WTC11 (cell line): Measurements from ENCODE around the gene HPCAL1. TPM values are rescaled to one million over a fixed set of nuclear protein-coding genes. Genes with fewer than 3 reads are reported as not detected.

Source experiments
- ATAC-seq: fragments of 200-7000 bp; cut with Tn5 transposase; 2 replicates; pipeline ENCODE4 v1.10.0; 2021; ENCODE audit warnings: mild to moderate bottlenecking, moderate library complexity
- CTCF ChIA-PET: fragments of 300-600 bp; sonication (Branson Sonifier 250); formaldehyde crosslinking; loops from one replicate; lab custom pipeline; 2021; ENCODE audit warnings: antibody characterized with exemption; lab: Charles Lee
- POLR2A ChIA-PET: fragments of 350-600 bp; sonication (Branson Sonifier 250); formaldehyde crosslinking; loops from one replicate; lab custom pipeline; 2021; ENCODE audit warnings: antibody characterized with exemption; lab: Charles Lee
- DNase-seq: peaks from one replicate; pipeline ENCODE4 v3.0.0; 2021; ENCODE audit warnings: low spot score
- H3K27ac Mint-ChIP-seq: 2 replicates; pipeline ENCODE4 v1.8.0; 2021; ENCODE audit warnings: mixed read lengths
- H3K27me3 Mint-ChIP-seq: 2 replicates; pipeline ENCODE4 v1.8.0; 2021; ENCODE audit warnings: low read depth, mild to moderate bottlenecking, moderate library complexity, mixed read lengths
- H3K36me3 Mint-ChIP-seq: 2 replicates; pipeline ENCODE4 v1.8.0; 2021; ENCODE audit warnings: mixed read lengths
- H3K4me1 Mint-ChIP-seq: 2 replicates; pipeline ENCODE4 v1.8.0; 2022; ENCODE audit warnings: mixed read lengths
- H3K4me3 Mint-ChIP-seq: 2 replicates; pipeline ENCODE4 v1.8.0; 2021; ENCODE audit warnings: mild to moderate bottlenecking, moderate library complexity, mixed read lengths
- H3K9me3 Mint-ChIP-seq: 2 replicates; pipeline ENCODE4 v1.8.0; 2021; ENCODE audit warnings: mixed read lengths
- ATF3 ChIP-seq: sonication (generic); formaldehyde crosslinking; conservative IDR thresholded peaks from 2 replicates; pipeline ENCODE4 v1.8.1; 2022; ENCODE audit warnings: mild to moderate bottlenecking, missing genetic modification reagents
- ATF6 ChIP-seq: sonication (generic); formaldehyde crosslinking; IDR thresholded peaks from 2 replicates; pipeline ENCODE4 v1.8.1; 2023; ENCODE audit warnings: mild to moderate bottlenecking, missing genetic modification reagents
- CDX4 ChIP-seq: fragments of 250-450 bp; sonication (Bioruptor Pico); IDR thresholded peaks from 2 replicates; pipeline ENCODE4 v1.9.0; 2021; ENCODE audit warnings: moderate library complexity, mild to moderate bottlenecking, inconsistent platforms, borderline replicate concordance
- E2F1 ChIP-seq: sonication (generic); formaldehyde crosslinking; IDR thresholded peaks from 2 replicates; pipeline ENCODE4 v1.8.0; 2022; ENCODE audit warnings: mild to moderate bottlenecking, missing genetic modification reagents
- E2F4 ChIP-seq: sonication (generic); formaldehyde crosslinking; IDR thresholded peaks from 2 replicates; pipeline ENCODE4 v1.8.1; 2022; ENCODE audit warnings: low read depth, mild to moderate bottlenecking, moderate library complexity, missing genetic modification reagents, borderline replicate concordance
- ELF4 ChIP-seq: sonication (generic); formaldehyde crosslinking; IDR thresholded peaks from 2 replicates; pipeline ENCODE4 v1.8.1; 2022; ENCODE audit warnings: low read depth, mild to moderate bottlenecking, moderate library complexity, missing genetic modification reagents
- EMX1 ChIP-seq: fragments of 250-450 bp; sonication (Bioruptor Pico); IDR thresholded peaks from 2 replicates; pipeline ENCODE4 v1.8.0; 2021; ENCODE audit warnings: mild to moderate bottlenecking
- ETV6 ChIP-seq: sonication (generic); formaldehyde crosslinking; IDR thresholded peaks from 2 replicates; pipeline ENCODE4 v1.8.1; 2022; ENCODE audit warnings: mild to moderate bottlenecking, missing genetic modification reagents
- FOXK1 ChIP-seq: sonication (generic); formaldehyde crosslinking; IDR thresholded peaks from 2 replicates; pipeline ENCODE4 v1.8.0; 2022; ENCODE audit warnings: mild to moderate bottlenecking, moderate library complexity, missing genetic modification reagents
- FOXP1 ChIP-seq: sonication (generic); formaldehyde crosslinking; IDR thresholded peaks from 2 replicates; pipeline ENCODE4 v1.8.0; 2022; ENCODE audit warnings: missing genetic modification reagents, mild to moderate bottlenecking, moderate library complexity, borderline replicate concordance
- JAZF1 ChIP-seq: fragments of 250-450 bp; sonication (Bioruptor Pico); IDR thresholded peaks from 2 replicates; pipeline ENCODE4 v1.9.0; 2021; ENCODE audit warnings: moderate library complexity, mild to moderate bottlenecking, inconsistent platforms
- NR1H2 ChIP-seq: sonication (generic); formaldehyde crosslinking; IDR thresholded peaks from 2 replicates; pipeline ENCODE4 v1.9.0; 2021; ENCODE audit warnings: mild to moderate bottlenecking, moderate library complexity, missing genetic modification reagents
- NR2C2 ChIP-seq: sonication (generic); formaldehyde crosslinking; IDR thresholded peaks from 2 replicates; pipeline ENCODE4 v1.8.0; 2022; ENCODE audit warnings: mild to moderate bottlenecking, missing genetic modification reagents
- PRDM15 ChIP-seq: sonication (generic); formaldehyde crosslinking; IDR thresholded peaks from 2 replicates; pipeline ENCODE4 v1.8.0; 2022; ENCODE audit warnings: missing genetic modification reagents
- STAT6 ChIP-seq: sonication (generic); formaldehyde crosslinking; conservative IDR thresholded peaks from 2 replicates; pipeline ENCODE4 v1.8.1; 2023; ENCODE audit warnings: mild to moderate bottlenecking, low read depth, missing genetic modification reagents, moderate library complexity
- TEAD1 ChIP-seq: sonication (generic); formaldehyde crosslinking; IDR thresholded peaks from 2 replicates; pipeline ENCODE4 v1.8.0; 2022; ENCODE audit warnings: mild to moderate bottlenecking, missing genetic modification reagents
- ZBTB43 ChIP-seq: sonication (generic); formaldehyde crosslinking; IDR thresholded peaks from 2 replicates; pipeline ENCODE4 v1.8.1; 2023; ENCODE audit warnings: mild to moderate bottlenecking, missing genetic modification reagents
- ZNF281 ChIP-seq: sonication (generic); formaldehyde crosslinking; IDR thresholded peaks from 2 replicates; pipeline ENCODE4 v1.8.0; 2023; ENCODE audit warnings: mild to moderate bottlenecking, missing genetic modification reagents
- total RNA-seq: library from RNA; stranded (reverse); gene quantifications from 3 replicates; pipeline ENCODE4 v1.2.3, GENCODE V29; 2021

The HPCAL1 gene
- total RNA-seq, 1 experiment from 2014 or later, result 11.8 TPM

GRCh38 chr2:10397297-10397875 is 94.7 kb downstream of the HPCAL1 start:
- TF ChIP-seq FOXP1 (CRISPR knock-in tag), result no peak
- TF ChIP-seq FOXK1 (CRISPR knock-in tag), result no peak
- no peak for TF ChIP-seq ATF3
- no peak for TF ChIP-seq NR2C2 (CRISPR knock-in tag)
- no peak for TF ChIP-seq ATF6
- TF ChIP-seq ETV6 (CRISPR knock-in tag), result no peak
- no peak for TF ChIP-seq JAZF1
- TF ChIP-seq E2F1, result no peak
- TF ChIP-seq CDX4 (CRISPR knock-in tag), result no peak
- ChIA-PET POLR2A (no interaction called here), CTCF (interaction anchor here (0.9 to 3.1 kb wide), 3 partner anchors 12 to 129 kb away, joined by 3 to 20 read pairs (median 3); partner anchors contain the start of gene HPCAL1)
- DNase-seq (no peak), ATAC-seq (no peak)
- peaks cover 5% of the 10 kb centered on the region for H3K36me3 Mint-ChIP-seq
- no peaks in the 10 kb centered on the region for H3K27me3 Mint-ChIP-seq
- H3K9me3 Mint-ChIP-seq, result no peaks in the 10 kb centered on the region
- H3K27ac Mint-ChIP-seq, result no peak overlapping the region
- H3K4me1 Mint-ChIP-seq, result peaks cover 29% of the 10 kb centered on the region
- no peak overlapping the region for H3K4me3 Mint-ChIP-seq

GRCh38 chr2:10397878-10398277 is 95.2 kb downstream of the HPCAL1 start:
- Mint-ChIP-seq H3K4me1 (peaks cover 24% of the 10 kb centered on the region), H3K4me3 (no peak overlapping the region), H3K27ac (no peak overlapping the region), H3K27me3 (no peaks in the 10 kb centered on the region), H3K36me3 (peaks cover 5% of the 10 kb centered on the region), H3K9me3 (no peaks in the 10 kb centered on the region)
- POLR2A ChIA-PET, result no interaction called here
- ATAC-seq (no peak), DNase-seq (no peak)
- CTCF ChIA-PET, result interaction anchor here (1.0 to 3.1 kb wide), 2 partner anchors 11 to 95 kb away, joined by 3 to 20 read pairs; partner anchors contain the start of gene HPCAL1
- TF ChIP-seq STAT6, result no peak
- TF ChIP-seq FOXP1 (CRISPR knock-in tag), result no peak
- no peak for TF ChIP-seq ZBTB43 (CRISPR knock-in tag)
- no peak for TF ChIP-seq TEAD1 (CRISPR knock-in tag)
- TF ChIP-seq ZNF281 (CRISPR knock-in tag), result no peak
- no peak for TF ChIP-seq E2F4 (CRISPR knock-in tag)
- no peak for TF ChIP-seq PRDM15 (CRISPR knock-in tag)
- TF ChIP-seq NR1H2 (CRISPR knock-in tag), result no peak
- no peak for TF ChIP-seq EMX1 (CRISPR knock-in tag)
- TF ChIP-seq ELF4, result no peak
